22Rv1 (cell line): Measurements from ENCODE around the gene KMT5C.

ENCODE experiments used
- CTCF ChIP-seq: fragments of 450-650 bp; IDR thresholded peaks from 2 replicates; pipeline ENCODE4 v1.5.1; 2017; ENCODE audit warnings: mild to moderate bottlenecking
- ZFX ChIP-seq: fragments of 450-650 bp; IDR thresholded peaks from 2 replicates; pipeline ENCODE4 v1.6.1; 2017; ENCODE audit warnings: antibody characterized with exemption, borderline replicate concordance

GRCh38 chr19:55358493-55358892 lies 18.8 kb downstream of the KMT5C start:
- no peak for TF ChIP-seq CTCF
- no peak for TF ChIP-seq ZFX
